AG04449 (cell line): ENCODE results near the gene SLC6A6.

ENCODE experiments used
- CTCF ChIA-PET: fragments of 350-600 bp; formaldehyde crosslinking; extraction: SDS; loops from one replicate; lab custom pipeline; 2021; ENCODE audit warnings: antibody characterized with exemption; lab: Yijun Ruan, JAX
- POLR2A ChIA-PET: fragments of 400-600, 350-600 bp; formaldehyde crosslinking; extraction: SDS; loops from one replicate; lab custom pipeline; 2020; ENCODE audit warnings: antibody characterized with exemption, inconsistent platforms; lab: Yijun Ruan, JAX
- DNase-seq: peaks from one replicate; pipeline ENCODE4 v3.0.0-alpha.2; 2010; ENCODE audit warnings: low read depth, low spot score
- H3K4me3 ChIP-seq: 2 replicates; pipeline ENCODE4 v1.5.1; 2011; ENCODE audit warnings: low read depth, mild to moderate bottlenecking, control low read depth, low read length
- CTCF ChIP-seq: IDR thresholded peaks from one replicate; pipeline ENCODE4 v1.5.1; 2011; ENCODE audit warnings: mild to moderate bottlenecking, moderate library complexity, low read length, control low read depth, inconsistent platforms; ENCODE audit not compliant: insufficient read depth; ENCODE audit errors: missing control alignments

Gene SLC6A6

GRCh38 chr3:14522129-14522691 is 119.8 kb downstream of the SLC6A6 start:
- H3K4me3 ChIP-seq = no peak overlapping the region
- ChIA-PET POLR2A (no interaction called here), CTCF (interaction anchor here (13.0 kb wide), 1 partner anchor 12 kb away, joined by 167 read pairs; no protein-coding TSS in a partner anchor)
- DNase-seq = no peak
- no peak for TF ChIP-seq CTCF

DNA sequence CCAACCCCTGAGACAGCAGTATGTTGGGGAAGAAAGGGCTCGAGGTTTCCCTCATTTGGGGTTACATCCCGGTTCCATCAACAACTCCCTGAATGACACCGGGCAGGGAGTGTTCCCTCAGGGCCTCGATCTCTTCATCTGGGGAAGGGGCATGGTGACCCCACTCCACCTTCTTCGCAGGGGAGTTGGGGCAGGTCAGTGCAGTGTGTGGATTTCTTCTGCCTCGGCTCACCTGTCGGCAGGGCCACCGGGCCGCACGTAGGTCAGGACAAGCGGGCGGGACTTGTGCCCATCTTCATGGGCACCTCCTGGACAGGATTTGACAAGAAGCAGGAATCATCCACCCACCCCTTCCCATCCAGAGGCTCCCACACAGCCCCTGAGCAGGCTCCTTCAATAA is 120.4 kb downstream of the SLC6A6 start:
- POLR2A ChIA-PET = no interaction called here
- CTCF ChIA-PET = interaction anchor here (13.0 kb wide), 1 partner anchor 12 kb away, joined by 167 read pairs; no protein-coding TSS in a partner anchor
- no peak for DNase-seq
- H3K4me3 ChIP-seq = no peak overlapping the region
- TF ChIP-seq CTCF = no peak

- DNase-seq = no peak
- TF ChIP-seq CTCF = no peak
- no peak overlapping the region for H3K4me3 ChIP-seq
- ChIA-PET POLR2A (interaction anchor here (0.6 kb wide), 1 partner anchor 1462 kb away, joined by 3 read pairs; no protein-coding TSS in a partner anchor), CTCF (interaction anchor here (1.0 to 13.0 kb wide), 4 partner anchors 13 to 397 kb away, joined by 3 to 167 read pairs (median 10); no protein-coding TSS in a partner anchor)
These were observed 121.4 kb downstream of the SLC6A6 start for GRCh38 chr3:14523792-14524191.

DNA sequence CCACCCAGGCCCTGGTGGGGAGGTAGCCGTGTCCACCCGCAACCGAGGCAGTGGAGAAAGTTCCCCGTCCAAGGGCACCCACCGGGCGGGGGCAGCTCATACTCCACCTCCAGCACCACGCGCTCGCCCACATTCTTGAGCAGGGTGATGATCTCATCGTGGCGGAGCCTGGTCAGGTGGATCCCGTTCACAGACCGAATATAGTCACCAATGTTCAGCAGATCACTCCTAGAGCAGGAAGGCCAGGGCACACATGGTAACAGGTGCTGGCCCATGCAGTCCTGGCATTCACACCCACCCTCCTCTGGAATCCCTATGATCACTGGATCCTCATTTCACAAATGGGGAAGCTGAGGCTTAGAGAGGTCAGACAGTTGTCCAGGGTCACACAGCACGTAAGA is 121.9 kb downstream of the SLC6A6 start:
- CTCF ChIA-PET = interaction anchor here (1.5 to 13.0 kb wide), 3 partner anchors 14 to 321 kb away, joined by 6 to 167 read pairs (median 13); no protein-coding TSS in a partner anchor
- TF ChIP-seq CTCF = no peak
- POLR2A ChIA-PET = interaction anchor here (0.6 kb wide), 1 partner anchor 1463 kb away, joined by 3 read pairs; no protein-coding TSS in a partner anchor
- H3K4me3 ChIP-seq = no peak overlapping the region
- no peak for DNase-seq

- no peak for DNase-seq
- ChIA-PET CTCF (interaction anchor here (1.0 to 13.0 kb wide), 5 partner anchors 13 to 322 kb away, joined by 3 to 167 read pairs (median 11); no protein-coding TSS in a partner anchor), POLR2A (interaction anchor here (0.6 kb wide), 1 partner anchor 540 kb away, joined by 3 read pairs; the partner anchor contains the start of gene MRPS25)
- no peak for TF ChIP-seq CTCF
- H3K4me3 ChIP-seq = no peak overlapping the region
These were observed 122.7 kb downstream of the SLC6A6 start for GRCh38 chr3:14524920-14525660.
